RWPE1 (cell line): ENCODE measurements around the gene SMARCA4.
A peak's percentile ranks its signal among the peaks of the same experiment; 100 is the strongest.
"Not testable (repeated sequence)": the region's sequence is repeated elsewhere in the genome, so short reads cannot be mapped to it uniquely, and the experiment has no call there.

Source experiments
- CTCF ChIA-PET: fragments of 350-600 bp; sonication (Branson Sonifier 250); formaldehyde crosslinking; extraction: SDS; loops from one replicate; lab custom pipeline; 2021; lab: Yijun Ruan, JAX
- POLR2A ChIA-PET: fragments of 400-600 bp; formaldehyde crosslinking; extraction: SDS; loops from one replicate; lab custom pipeline; 2020; ENCODE audit warnings: antibody characterized with exemption; ENCODE audit not compliant: low non-redundant PET; lab: Yijun Ruan, JAX
- DNase-seq: peaks from one replicate; pipeline ENCODE4 v3.0.0; 2012; ENCODE audit warnings: low spot score
- H3K27ac ChIP-seq: fragments of 450-650 bp; 2 replicates; pipeline ENCODE4 v1.5.1; 2017
- CTCF ChIP-seq: fragments of 450-650 bp; conservative IDR thresholded peaks from 2 replicates; pipeline ENCODE4 v1.5.1; 2017; ENCODE audit warnings: low read depth, mild to moderate bottlenecking

The SMARCA4 gene

GRCh38 chr19:10945264-10945663 lies 15.6 kb upstream of the SMARCA4 start:
- ChIA-PET POLR2A (interaction anchor here (1.1 kb wide), 1 partner anchor 15 kb away, joined by 3 read pairs; the partner anchor contains the start of gene SMARCA4), CTCF (interaction anchor here (0.6 kb wide), 1 partner anchor 9 kb away, joined by 3 read pairs; no protein-coding TSS in a partner anchor)
- DNase-seq = no peak
- H3K27ac ChIP-seq = peak overlapping the region; percentile 31
- TF ChIP-seq CTCF = no peak

DNA sequence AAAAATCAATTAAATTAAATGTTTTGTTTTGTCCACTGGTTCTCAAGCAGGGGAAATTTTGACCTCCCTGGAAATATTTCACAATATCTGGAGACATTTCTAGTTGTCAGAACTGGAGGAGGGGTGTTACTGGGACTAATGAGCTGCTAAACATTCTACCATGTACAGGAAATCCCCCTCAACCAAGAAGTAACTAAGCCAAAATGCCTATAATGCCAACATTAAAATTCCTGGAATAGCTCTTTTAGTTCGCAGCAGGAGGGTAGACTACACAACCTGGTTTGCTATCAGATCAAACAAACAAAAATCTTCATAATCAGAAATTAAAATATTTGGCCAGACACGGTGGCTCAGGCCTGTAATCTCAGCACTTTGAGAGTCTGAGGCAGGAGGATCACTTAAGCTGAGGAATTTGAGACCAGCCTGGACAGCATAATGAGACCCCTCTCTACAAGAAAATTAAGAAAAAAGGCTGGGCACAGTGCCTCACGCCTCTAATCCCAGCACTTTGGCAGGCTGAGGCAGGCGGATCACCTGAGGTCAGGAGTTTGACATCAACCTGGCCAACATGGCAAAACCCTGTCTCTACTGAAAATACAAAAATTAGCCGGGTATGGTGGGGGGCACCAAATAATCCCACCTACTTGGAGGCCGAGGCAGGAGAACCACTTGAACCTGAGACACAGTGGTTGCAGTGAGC lies 13.7 kb upstream of the SMARCA4 start:
- ChIA-PET POLR2A (no interaction called here), CTCF (interaction anchor here (0.7 kb wide), 1 partner anchor 19 kb away, joined by 3 read pairs; no protein-coding TSS in a partner anchor)
- DNase-seq = no peak
- no peak for TF ChIP-seq CTCF
- peak overlapping the region; percentile 85 for H3K27ac ChIP-seq

- POLR2A ChIA-PET = no interaction called here
- H3K27ac ChIP-seq = peak overlapping the region; percentile 57
- CTCF ChIA-PET = interaction anchor here (1.3 to 3.2 kb wide), 2 partner anchors 11 to 16 kb away, joined by 3 to 19 read pairs; no protein-coding TSS in a partner anchor
- TF ChIP-seq CTCF = no peak
- DNase-seq = peak; percentile 56
Observed at GRCh38 chr19:10952809-10953208, 8.0 kb upstream of the SMARCA4 start.

- DNase-seq, POLR2A ChIA-PET: not testable (repeated sequence)
- H3K27ac ChIP-seq = peak overlapping the region; percentile 90
- CTCF ChIA-PET = interaction anchor here (0.6 to 2.9 kb wide), 2 partner anchors 18 to 23 kb away, joined by 3 to 10 read pairs; no protein-coding TSS in a partner anchor
Observed at GRCh38 chr19:10959277-10959968, 1.4 kb upstream of the SMARCA4 start.

DNA sequence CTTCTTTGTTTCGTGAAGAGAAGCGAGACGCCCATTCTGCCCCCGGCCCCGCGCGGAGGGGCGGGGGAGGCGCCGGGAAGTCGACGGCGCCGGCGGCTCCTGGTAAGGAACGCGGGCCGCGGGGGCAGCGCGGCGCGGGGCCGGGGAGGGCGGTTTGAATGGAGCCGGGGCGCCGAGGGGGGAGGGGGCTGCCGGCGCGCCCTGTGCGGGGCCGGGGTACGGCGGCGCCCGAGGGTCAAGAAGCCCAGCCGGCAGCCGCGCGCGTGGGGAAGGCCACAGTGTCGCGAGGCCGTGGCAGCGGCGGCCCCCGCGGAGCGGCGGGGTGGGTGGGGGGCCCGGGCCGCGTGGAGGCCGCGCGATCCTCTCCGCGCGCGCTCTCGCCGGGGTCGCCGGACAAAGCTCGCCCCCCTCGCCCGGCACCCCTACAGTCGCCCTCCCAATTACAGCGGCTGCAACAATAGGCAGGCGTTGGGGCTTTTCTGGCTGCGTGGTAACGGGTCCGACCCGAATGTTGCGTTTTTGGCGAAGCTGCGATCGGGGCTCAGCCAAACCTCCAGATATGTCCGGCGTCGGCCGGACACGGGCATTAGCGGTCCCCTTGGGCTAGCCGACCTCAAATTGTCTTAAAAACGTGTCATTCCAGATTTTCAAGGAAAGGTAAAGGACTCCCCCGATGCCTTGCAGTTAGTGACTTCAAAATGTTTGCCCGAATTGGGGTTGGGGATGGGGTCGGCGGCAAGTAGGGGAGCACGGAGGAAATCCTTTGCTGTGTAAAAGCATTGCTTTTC lies 437 bp downstream of the SMARCA4 start:
- ChIA-PET POLR2A (interaction anchor here (0.5 to 0.8 kb wide), 3 partner anchors 13 to 16 kb away, joined by 3 to 7 read pairs (median 6); no protein-coding TSS in a partner anchor), CTCF (interaction anchor here (0.5 to 1.1 kb wide), 2 partner anchors 20 to 24 kb away, joined by 3 to 5 read pairs; no protein-coding TSS in a partner anchor)
- peak overlapping the region; percentile 90 for H3K27ac ChIP-seq
- DNase-seq = peak; percentile 40
- no peak for TF ChIP-seq CTCF

GRCh38 chr19:10962863-10963262 lies 2.0 kb downstream of the SMARCA4 start:
- DNase-seq = no peak
- POLR2A ChIA-PET = interaction anchor here (0.5 kb wide), 1 partner anchor 26 kb away, joined by 3 read pairs; no protein-coding TSS in a partner anchor
- TF ChIP-seq CTCF = no peak
- CTCF ChIA-PET = interaction anchor here (1.2 kb wide), 1 partner anchor 26 kb away, joined by 5 read pairs; no protein-coding TSS in a partner anchor
- peak overlapping the region; percentile 46 for H3K27ac ChIP-seq
